ENCODE results near the gene OR13A1.
"Not testable (repeated sequence)": the region's sequence is repeated elsewhere in the genome, so short reads cannot be mapped to it uniquely, and the experiment has no call there.

OR13A1 gene

GRCh38 chr10:45315508-45315907, at the start of gene OR13A1:
Gene OR13A1, minus strand, starts transcription at chr10:45315608. Its CDS starts 11,186 bp downstream, at chr10:45304422.
- no peak for DNase-seq

GRCh38 chr10:45361983-45362799, 46.8 kb upstream of the OR13A1 start:
- peak; percentile 31 for DNase-seq

GRCh38 chr10:45358961-45359360, 43.6 kb upstream of the OR13A1 start:
- DNase-seq: not testable (repeated sequence)

DNA sequence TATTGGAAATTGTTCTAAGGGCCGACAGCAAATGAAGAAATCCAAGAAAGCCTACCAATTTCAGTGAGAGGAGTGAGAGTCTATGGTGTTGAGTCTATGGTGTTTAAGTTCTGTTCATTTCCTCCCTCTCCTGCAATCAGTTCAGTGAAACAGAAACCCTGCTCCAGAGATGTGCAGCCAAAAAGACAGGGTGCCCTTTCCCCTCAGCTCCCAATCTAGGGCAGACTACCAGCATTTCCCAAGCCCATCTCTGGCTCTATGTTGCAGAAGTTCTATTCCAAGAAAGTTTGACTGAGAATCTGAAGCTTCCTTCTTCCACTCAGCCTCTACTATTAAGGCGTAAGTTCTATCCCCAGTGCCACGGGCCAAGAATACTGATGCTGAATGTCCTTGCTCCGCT, 40.1 kb upstream of the OR13A1 start:
- DNase-seq: no peak

GRCh38 chr10:45354261-45354660, 38.9 kb upstream of the OR13A1 start:
- no peak for DNase-seq

DNA sequence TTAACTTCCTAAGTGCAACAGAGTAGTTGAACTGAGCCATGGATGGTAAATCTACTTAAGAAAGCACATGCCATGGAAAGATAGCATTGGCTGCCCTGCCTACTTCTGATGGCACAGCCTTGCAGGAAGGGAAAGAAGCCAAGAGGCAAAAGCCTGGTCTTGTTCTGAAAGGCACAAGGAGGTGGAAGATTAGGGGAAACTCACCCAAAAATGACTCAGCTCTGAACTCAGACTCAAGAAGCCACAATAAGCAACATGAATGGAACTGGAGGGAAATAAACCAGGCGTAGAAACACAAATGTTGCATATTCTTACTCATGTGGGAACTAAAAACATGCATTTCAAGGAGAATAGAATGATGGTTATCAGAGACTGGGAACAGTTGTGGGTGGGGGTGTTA, 37.8 kb upstream of the OR13A1 start:
- DNase-seq: no peak

- DNase-seq: not testable (repeated sequence)
Measured at GRCh38 chr10:45348196-45348765, 32.9 kb upstream of the OR13A1 start.

- DNase-seq: not testable (repeated sequence)
Measured at GRCh38 chr10:45347464-45347863, 32.1 kb upstream of the OR13A1 start.

DNA sequence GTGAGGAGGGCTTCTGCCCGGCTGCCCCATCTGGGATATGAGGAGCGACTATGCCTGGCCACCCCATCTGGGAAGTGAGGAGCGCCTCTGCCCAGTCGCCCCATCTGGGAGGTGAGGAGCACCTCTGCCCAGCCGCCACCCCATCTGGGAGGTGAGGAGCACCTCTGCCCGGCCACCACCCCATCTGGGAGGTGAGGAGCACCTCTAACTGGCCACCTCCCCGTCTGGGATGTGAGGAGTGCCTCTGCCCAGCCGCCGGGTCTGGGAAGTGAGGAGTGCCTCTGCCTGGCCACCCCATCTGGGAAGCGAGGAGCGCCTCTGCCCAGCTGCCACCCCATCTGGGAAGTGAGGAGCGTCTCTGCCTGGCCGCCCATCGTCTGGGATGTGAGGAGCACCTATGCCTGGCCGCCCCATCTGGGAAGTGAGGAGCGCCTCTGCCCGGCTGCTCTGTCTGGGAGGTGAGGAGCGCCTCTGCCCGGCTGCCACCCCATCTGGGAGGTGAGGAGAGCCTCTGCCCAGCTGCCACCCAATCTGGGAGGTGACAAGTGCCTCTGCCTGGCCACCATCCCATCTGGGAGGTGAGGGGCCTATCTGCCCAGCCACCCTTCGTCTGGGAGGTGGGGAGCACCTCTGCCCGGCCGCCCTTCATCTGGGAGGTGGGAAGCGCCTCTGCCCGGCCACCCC, 31.4 kb upstream of the OR13A1 start:
- DNase-seq: not testable (repeated sequence)

- DNase-seq: not testable (repeated sequence)
Measured at GRCh38 chr10:45340420-45340819, 25.0 kb upstream of the OR13A1 start.

GRCh38 chr10:45339894-45340293, 24.5 kb upstream of the OR13A1 start:
- DNase-seq: no peak

GRCh38 chr10:45331824-45332223, 16.4 kb upstream of the OR13A1 start:
- DNase-seq: not testable (repeated sequence)

DNA sequence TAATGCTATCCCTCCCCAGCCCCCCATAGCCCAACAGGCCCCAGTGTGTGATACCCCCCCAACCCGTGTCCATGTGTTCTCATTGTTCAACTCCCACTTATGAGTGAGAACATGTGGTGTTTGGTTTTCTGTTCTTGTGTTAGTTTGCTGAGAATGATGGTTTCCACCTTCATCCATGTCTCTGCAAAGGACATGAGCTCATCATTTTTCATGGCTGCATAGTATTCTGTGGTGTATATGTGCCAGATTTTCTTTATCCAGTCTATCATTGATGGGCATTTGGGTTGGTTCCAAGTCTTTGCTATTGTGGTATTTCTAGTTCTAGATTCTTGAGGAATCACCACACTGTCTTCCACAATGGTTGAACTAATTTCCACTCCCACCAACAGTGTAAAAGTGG, 11.5 kb upstream of the OR13A1 start:
- DNase-seq: not testable (repeated sequence)

- DNase-seq: no peak
Measured at GRCh38 chr10:45325116-45325515, 9.7 kb upstream of the OR13A1 start.

DNA sequence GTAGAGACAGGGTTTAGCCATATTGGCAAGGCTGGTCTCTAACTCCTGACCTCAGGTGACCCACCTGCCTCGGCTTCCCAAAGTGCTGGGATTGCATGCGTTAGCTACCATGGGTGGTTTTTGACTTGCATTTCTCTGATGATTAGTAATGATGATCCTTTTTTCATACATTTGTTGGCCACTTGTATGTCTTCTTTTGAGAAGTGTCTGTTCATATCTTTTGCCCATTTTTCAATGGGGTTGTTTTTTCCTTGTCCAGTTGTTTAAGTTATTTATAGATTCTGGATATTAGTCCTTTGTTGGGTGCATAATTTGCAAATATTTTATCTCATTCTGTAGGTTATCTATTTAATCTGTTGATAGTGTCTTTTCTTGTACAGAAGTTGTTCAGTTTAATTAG, 4.3 kb upstream of the OR13A1 start:
- DNase-seq: no peak

DNA sequence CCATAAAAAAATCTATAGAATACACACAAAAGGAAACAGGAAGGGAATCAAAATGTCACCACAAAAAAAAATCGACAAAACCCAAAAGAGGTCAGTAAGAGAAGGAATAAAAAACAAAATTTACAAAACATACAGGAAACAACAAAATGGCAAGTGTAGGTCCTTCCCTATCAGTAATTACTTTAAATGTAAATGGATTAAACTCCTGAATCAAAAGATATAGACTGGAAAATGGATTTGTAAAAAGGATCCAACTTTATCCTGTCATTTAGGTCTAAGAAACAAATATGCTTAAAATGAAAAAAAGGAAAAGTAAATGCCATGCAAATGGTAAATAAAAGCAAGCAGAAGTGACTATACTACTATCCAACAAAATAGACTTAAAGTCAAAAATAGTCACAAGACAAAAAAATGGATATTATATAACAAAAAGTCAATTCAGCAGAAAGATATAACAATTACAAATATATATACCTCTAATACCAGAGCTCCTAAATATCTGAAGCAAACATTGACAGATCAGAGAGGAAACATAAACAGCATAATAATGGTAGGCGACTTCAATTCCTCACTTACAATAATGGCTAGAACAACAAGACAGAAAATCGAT, 2.0 kb downstream of the OR13A1 start:
- DNase-seq: no peak

- DNase-seq: no peak
Measured at GRCh38 chr10:45308707-45309106, 6.7 kb downstream of the OR13A1 start.

DNA sequence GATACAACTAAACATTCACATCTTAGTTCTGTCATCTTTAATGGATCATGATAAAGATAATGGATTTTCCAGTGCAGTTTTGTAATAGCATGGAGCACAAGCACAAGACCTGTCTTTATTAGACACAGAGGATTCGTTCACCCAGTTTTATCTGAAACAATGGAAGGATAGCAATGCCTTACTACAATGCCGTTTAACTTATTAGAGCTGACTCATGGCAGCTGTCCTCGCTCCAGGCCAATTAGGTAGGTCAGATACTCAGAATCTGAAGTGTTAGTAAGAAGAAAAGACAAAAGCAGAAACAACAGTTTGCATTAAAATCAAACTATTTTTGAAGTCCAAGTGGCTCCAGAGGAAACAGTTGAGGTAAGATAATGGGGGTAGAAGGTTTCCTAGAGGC, 12.8 kb downstream of the OR13A1 start:
- DNase-seq: no peak

- DNase-seq: not testable (repeated sequence)
Measured at GRCh38 chr10:45298341-45298955, 17.0 kb downstream of the OR13A1 start.

GRCh38 chr10:45294681-45295080, 20.7 kb downstream of the OR13A1 start:
- DNase-seq: no peak

- no peak for DNase-seq
Measured at GRCh38 chr10:45286980-45287379, 28.4 kb downstream of the OR13A1 start.

GRCh38 chr10:45282061-45282460, 33.3 kb downstream of the OR13A1 start:
- no peak for DNase-seq

Measured in activated gamma-delta T cell treated with Interleukin-2 at 50 U/mL for 16 hours (primary cell).